Keratinocyte (primary cell): Measurements from ENCODE around the gene APMAP. TPM values are rescaled to one million over a fixed set of nuclear protein-coding genes. Genes with fewer than 3 reads are reported as not detected.

ENCODE experiments used
- DNase-seq: peaks from one replicate; pipeline ENCODE4 v3.0.0-alpha.2; 2011; ENCODE audit warnings: low read depth, missing footprints, low spot score
- FAIRE-seq: peaks from 2 replicates; lab custom pipeline; 2011; peaks lifted over from hg19 to GRCh38; lab: Jason Lieb, UNC
- H2AFZ ChIP-seq: 2 replicates; pipeline ENCODE4 v1.6.0; 2012; ENCODE audit warnings: low read length, control low read depth, inconsistent platforms; ENCODE audit not compliant: control insufficient read depth
- H3K27ac ChIP-seq: 2 replicates; pipeline ENCODE4 v1.5.1; 2011; ENCODE audit warnings: low read length; ENCODE audit not compliant: control insufficient read depth, insufficient read depth
- H3K27me3 ChIP-seq: 3 replicates; pipeline ENCODE4 v1.6.0; 2011; ENCODE audit warnings: low read length; ENCODE audit not compliant: control insufficient read depth, insufficient read depth; ENCODE audit errors: extremely low read depth
- H3K36me3 ChIP-seq, 2 experiments: 2 replicates in 1 of 2; 3 replicates in 1 of 2; pipeline ENCODE4 v1.5.1; 2011; ENCODE audit warnings: low read length in 2 of 2, mild to moderate bottlenecking in 1 of 2; ENCODE audit not compliant: control insufficient read depth in 2 of 2, insufficient read depth in 2 of 2; ENCODE audit errors: extremely low read depth in 1 of 2
- H3K4me1 ChIP-seq: 3 replicates; pipeline ENCODE4 v1.5.1; 2011; ENCODE audit warnings: low read length; ENCODE audit not compliant: control insufficient read depth, insufficient read depth; ENCODE audit errors: extremely low read depth
- H3K4me2 ChIP-seq: 3 replicates; pipeline ENCODE4 v1.6.0; 2011; ENCODE audit warnings: low read depth, low read length; ENCODE audit not compliant: control insufficient read depth, insufficient read depth; ENCODE audit errors: extremely low read depth
- H3K4me3 ChIP-seq, 3 experiments: fragments of 200-600 bp in 1 of 3; sonication (generic) in 1 of 3; 2 replicates in 2 of 3; 3 replicates in 1 of 3; pipeline ENCODE4 v1.5.1; 2011 to 2016; ENCODE audit warnings: low read length in 3 of 3, mild to moderate bottlenecking in 3 of 3, control low read depth in 2 of 3, inconsistent platforms in 1 of 3, low read depth in 1 of 3, mixed read lengths in 1 of 3, mixed run types in 1 of 3, moderate library complexity in 1 of 3; ENCODE audit not compliant: control insufficient read depth in 2 of 3, insufficient read depth in 2 of 3; ENCODE audit errors: extremely low read depth in 1 of 3
- H3K79me2 ChIP-seq: 2 replicates; pipeline ENCODE4 v1.6.0; 2012; ENCODE audit warnings: low read length; ENCODE audit not compliant: control insufficient read depth, insufficient read depth
- H3K9ac ChIP-seq: 3 replicates; pipeline ENCODE4 v1.6.0; 2011; ENCODE audit warnings: low read length; ENCODE audit not compliant: control insufficient read depth, insufficient read depth; ENCODE audit errors: extremely low read depth
- H3K9me1 ChIP-seq: 3 replicates; pipeline ENCODE4 v1.6.0; 2011; ENCODE audit warnings: low read length; ENCODE audit not compliant: control insufficient read depth, insufficient read depth; ENCODE audit errors: extremely low read depth
- H3K9me3 ChIP-seq: 2 replicates; pipeline ENCODE4 v1.5.1; 2012; ENCODE audit warnings: low read depth, low read length; ENCODE audit not compliant: control insufficient read depth
- H4K20me1 ChIP-seq: 3 replicates; pipeline ENCODE4 v1.6.0; 2011; ENCODE audit warnings: low read length; ENCODE audit not compliant: control insufficient read depth, insufficient read depth; ENCODE audit errors: extremely low read depth
- CTCF ChIP-seq, 3 experiments: IDR thresholded peaks in 1 of 3; conservative IDR thresholded peaks in 1 of 3; optimal IDR thresholded peaks in 1 of 3; 2 replicates in 2 of 3; 3 replicates in 1 of 3; pipeline versions ENCODE3 to v1.5.1; 2011; ENCODE audit warnings: low read length in 3 of 3, mild to moderate bottlenecking in 3 of 3, moderate library complexity in 2 of 3, control low read depth in 1 of 3, inconsistent platforms in 1 of 3; ENCODE audit not compliant: insufficient read depth in 2 of 3; ENCODE audit errors: extremely low read depth in 1 of 3
- EZH2 ChIP-seq: IDR thresholded peaks from one replicate; pipeline ENCODE4 v1.6.1; 2012; ENCODE audit warnings: inconsistent platforms, mild to moderate bottlenecking, low read length, moderate library complexity
- dilution Hi-C: fragments of 300-500 bp; cut with MboI; formaldehyde crosslinking; loops from one replicate; pipeline ENCODE4 v1.7.0; 2020; ENCODE audit warnings: low sequenced_read_pairs; ENCODE audit not compliant: extremely low pct_ligation_motif_present
- polyA plus RNA-seq, 5 experiments: library from polyadenylated mRNA; depleted of rRNA in 3 of 5; stranded (reverse) in 3 of 5; stranded (forward) in 1 of 5; unstranded in 1 of 5; fragments of >200 nt; gene quantifications; 1 replicate in 1 of 5; 2 replicates in 3 of 5; 3 replicates in 1 of 5; pipeline versions ENCODE4 v1.2.1 to v1.2.3, GENCODE V29; 2011 to 2012; ENCODE audit warnings: missing spikeins in 2 of 5, low read depth in 1 of 5, low replicate concordance in 1 of 5

APMAP gene
- polyA plus RNA-seq, 1 donor (not counting 4 experiments of a cell fraction or from before 2014, with no cell fraction given) = 48.9 TPM

GRCh38 chr20:24989162-24989561 lies 3.4 kb downstream of the APMAP start:
- Histone ChIP-seq H3K27ac (no peak overlapping the region), H3K4me2 (no peak overlapping the region), H3K79me2 (peaks cover 34% of the 10 kb centered on the region), H3K9me1 (no peaks in the 10 kb centered on the region), H4K20me1 (no peaks in the 10 kb centered on the region), H3K9ac (no peak overlapping the region), H2AFZ (no peak overlapping the region), H3K4me3 (no peak overlapping the region), H3K4me1 (peaks cover 28% of the 10 kb centered on the region), H3K27me3 (no peaks in the 10 kb centered on the region), H3K36me3 (peaks cover 3% of the 10 kb centered on the region in 2 experiments), H3K9me3 (no peaks in the 10 kb centered on the region)
- FAIRE-seq (no peak), DNase-seq (no peak)
- TF ChIP-seq CTCF (optimal IDR thresholded peaks at IDR 0.05 in 1 of 3, IDR thresholded peaks at IDR 0.05 in 1 of 3, conservative IDR thresholded peaks at IDR 0.05 in 1 of 3; ENCODE audit: extremely low read depth in 1 of 3, insufficient read depth in 2 of 3, low read length in 3 of 3) = no peak
- TF ChIP-seq EZH2 = no peak
- dilution Hi-C loops = no loop called here

GRCh38 chr20:24987873-24988835 lies 4.4 kb downstream of the APMAP start:
- Histone ChIP-seq H3K27me3 (no peaks in the 10 kb centered on the region), H3K27ac (no peak overlapping the region), H3K9me1 (no peaks in the 10 kb centered on the region), H3K4me3 (no peak overlapping the region), H3K4me2 (no peak overlapping the region), H4K20me1 (no peaks in the 10 kb centered on the region), H3K36me3 (peaks cover 3% of the 10 kb centered on the region in 2 experiments), H3K79me2 (peaks cover 34% of the 10 kb centered on the region), H3K9ac (no peak overlapping the region), H3K9me3 (no peaks in the 10 kb centered on the region), H3K4me1 (peaks cover 18% of the 10 kb centered on the region), H2AFZ (no peak overlapping the region)
- TF ChIP-seq CTCF (optimal IDR thresholded peaks at IDR 0.05 in 1 of 3, IDR thresholded peaks at IDR 0.05 in 1 of 3, conservative IDR thresholded peaks at IDR 0.05 in 1 of 3; ENCODE audit: extremely low read depth in 1 of 3, insufficient read depth in 2 of 3, low read length in 3 of 3) (no peak), EZH2 (no peak)
- no peak for FAIRE-seq
- dilution Hi-C loops = no loop called here
- DNase-seq = no peak
